IPS DF 6.9 (cell line): ENCODE data around the gene C15orf40.

Source experiments
- DNase-seq: peaks from one replicate; pipeline ENCODE4 v3.0.0-alpha.2; 2013; ENCODE audit warnings: low read depth, low spot score
- H3K27ac ChIP-seq: one replicate; pipeline ENCODE4 v1.5.1; 2013; ENCODE audit warnings: low read length, control low read depth
- H3K27me3 ChIP-seq: 2 replicates; pipeline ENCODE4 v1.6.1; 2013; ENCODE audit warnings: mild to moderate bottlenecking, low read length; ENCODE audit not compliant: control insufficient read depth, insufficient read depth
- H3K36me3 ChIP-seq: 2 replicates; pipeline ENCODE4 v1.6.1; 2013; ENCODE audit warnings: low read length; ENCODE audit not compliant: control insufficient read depth, insufficient read depth
- H3K4me1 ChIP-seq: 2 replicates; pipeline ENCODE4 v1.6.1; 2013; ENCODE audit warnings: low read length; ENCODE audit not compliant: control insufficient read depth, insufficient read depth
- H3K4me3 ChIP-seq: 2 replicates; pipeline ENCODE4 v1.5.1; 2013; ENCODE audit warnings: mild to moderate bottlenecking, low read length
- H3K9me3 ChIP-seq: 2 replicates; pipeline ENCODE4 v1.6.1; 2013; ENCODE audit warnings: low read length, inconsistent platforms; ENCODE audit not compliant: control insufficient read depth, insufficient read depth
- WGBS: extraction: QIAGEN DNeasy Blood & Tissue Kit; methylation state at CpG from one replicate; pipeline ENCODE4 v1.1.7; 2013; ENCODE audit warnings: mixed read lengths, missing lambda C conversion rate; ENCODE audit not compliant: insufficient read length, insufficient coverage; 5-methylcytosine and 5-hydroxymethylcytosine counted together

The C15orf40 gene

DNA sequence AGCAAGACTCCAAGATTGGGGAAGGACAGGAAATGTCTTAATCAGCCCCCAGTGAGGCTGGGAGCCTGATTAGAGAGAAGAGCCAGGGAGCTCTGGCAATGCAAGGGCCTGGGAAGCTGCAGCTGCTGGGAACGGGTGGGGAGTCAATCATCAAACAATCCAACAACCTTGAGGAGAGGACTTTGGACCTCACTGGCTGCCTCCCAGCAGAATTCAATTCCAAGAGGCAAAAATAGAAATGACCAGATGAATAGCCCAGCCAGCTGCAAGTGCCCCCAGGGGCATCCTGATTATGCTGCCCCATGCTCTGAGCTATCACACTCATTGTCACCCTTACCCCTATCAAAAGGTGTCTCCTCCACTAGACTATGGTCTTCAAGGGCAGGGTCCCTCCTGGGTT lies 52.8 kb downstream of the C15orf40 start:
- no peak overlapping the region for H3K27ac ChIP-seq
- no peaks in the 10 kb centered on the region for H3K4me1 ChIP-seq
- no peaks in the 10 kb centered on the region for H3K27me3 ChIP-seq
- no peaks in the 10 kb centered on the region for H3K9me3 ChIP-seq
- H3K4me3 ChIP-seq, result no peak overlapping the region
- no peak for DNase-seq
- H3K36me3 ChIP-seq, result no peaks in the 10 kb centered on the region
- no CpG with 5 or more reads among the region's 1 CpG for WGBS

DNA sequence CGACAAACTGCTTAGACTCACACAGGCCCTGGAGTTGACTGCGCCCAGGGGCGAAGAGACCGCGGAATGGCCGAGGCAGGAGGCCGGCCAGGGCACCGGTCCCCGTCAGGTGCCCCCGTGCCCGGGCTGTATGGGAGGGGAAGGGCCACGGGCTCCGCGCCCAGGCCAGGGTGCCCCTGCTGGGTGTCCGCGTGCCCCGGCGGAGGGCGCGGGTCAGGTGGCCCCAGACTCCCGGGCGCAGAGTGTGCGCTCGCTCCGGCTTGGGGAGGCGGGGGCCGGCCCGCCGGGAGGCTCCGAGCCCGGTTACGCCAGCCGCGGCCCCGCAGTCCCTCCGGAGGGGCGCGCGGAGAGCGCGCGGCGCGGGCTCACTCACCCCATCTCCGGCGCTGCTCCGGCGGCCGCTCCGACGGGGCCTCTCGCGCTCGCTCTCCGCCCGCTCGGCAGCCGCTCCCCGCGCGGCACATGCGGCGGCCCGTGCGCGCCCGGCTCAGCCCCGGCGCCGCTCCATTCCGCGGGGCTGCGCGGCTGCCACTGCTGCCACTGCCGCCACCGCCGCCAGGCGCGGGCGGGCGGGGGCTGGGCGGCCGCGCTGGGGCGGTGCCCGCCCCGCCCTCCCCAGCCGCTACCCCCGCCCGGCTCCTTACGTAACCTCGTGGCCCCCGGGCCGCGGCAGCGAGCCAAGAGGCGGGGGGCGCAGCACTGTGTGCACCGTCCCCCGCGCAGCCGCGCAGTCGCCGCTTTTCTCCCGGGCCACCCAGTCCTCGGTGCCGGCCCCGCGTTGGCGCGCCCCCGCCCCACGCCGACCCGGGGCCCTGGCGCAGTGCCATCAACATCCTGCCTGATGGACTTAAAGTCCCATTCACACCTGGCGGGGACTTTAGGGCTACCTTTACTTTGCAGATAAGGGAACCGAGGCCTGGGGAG lies 59.0 kb downstream of the C15orf40 start, which contains the start of gene HOMER2:
TSS of gene HOMER2 (minus strand) at position 563 of the 924 bp plus-strand sequence. CDS start at position 378, 185 bp downstream.
- WGBS, result no CpG with 5 or more reads among the region's 119 CpGs
- Histone ChIP-seq H3K27me3 (peaks cover 6% of the 10 kb centered on the region; the same call in 1 of the 2 replicates), H3K4me3 (peak within 1 kb of the TSS; percentile 90; the same call in 1 of the 2 replicates), H3K36me3 (no peaks in the 10 kb centered on the region; the same call in 1 of the 2 replicates), H3K9me3 (no peaks in the 10 kb centered on the region), H3K4me1 (no peaks in the 10 kb centered on the region), H3K27ac (no peak within 1 kb of the TSS)
- DNase-seq, result no peak

GRCh38 chr15:82951472-82952157 lies 59.8 kb downstream of the C15orf40 start:
- Histone ChIP-seq H3K27me3 (peaks cover 6% of the 10 kb centered on the region; the same call in 1 of the 2 replicates), H3K27ac (no peak overlapping the region), H3K4me3 (peak overlapping the region; percentile 90; the same call in 1 of the 2 replicates), H3K36me3 (no peaks in the 10 kb centered on the region; the same call in 1 of the 2 replicates), H3K4me1 (no peaks in the 10 kb centered on the region), H3K9me3 (no peaks in the 10 kb centered on the region)
- DNase-seq, result no peak
- WGBS, result no CpG with 5 or more reads among the region's 13 CpGs

DNA sequence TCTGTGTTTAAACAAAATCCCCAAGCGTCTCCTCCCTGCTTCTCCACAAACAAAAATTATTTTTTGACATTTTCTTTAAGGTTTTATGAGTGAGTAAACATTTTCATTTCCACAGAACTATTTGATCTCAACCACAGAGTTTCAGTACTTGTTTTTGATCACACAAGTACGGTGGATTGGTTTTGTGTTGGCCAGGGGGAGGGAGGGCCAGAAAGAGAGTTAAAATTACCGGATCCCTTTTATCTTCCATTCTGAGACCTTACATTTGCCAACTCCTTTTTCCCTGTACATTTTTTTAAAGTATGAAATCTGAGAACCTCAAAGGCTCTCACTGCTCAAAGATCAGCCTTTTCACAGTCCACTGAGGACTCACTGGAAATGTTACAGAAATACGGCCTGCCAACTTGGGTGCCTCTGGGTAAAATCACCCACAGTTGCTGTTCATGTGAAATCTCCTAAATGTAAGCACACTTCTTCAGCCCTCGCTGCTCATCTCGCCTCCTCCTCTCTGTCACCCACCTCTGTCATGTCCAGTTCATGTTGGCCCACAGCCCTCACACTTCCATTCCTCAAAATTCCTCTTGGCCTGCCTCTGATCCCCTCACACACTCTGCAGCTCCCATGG lies 60.6 kb downstream of the C15orf40 start:
- Histone ChIP-seq H3K27me3 (peaks cover 6% of the 10 kb centered on the region; the same call in 1 of the 2 replicates), H3K4me3 (no peak overlapping the region), H3K36me3 (no peaks in the 10 kb centered on the region; the same call in 1 of the 2 replicates), H3K9me3 (no peaks in the 10 kb centered on the region), H3K4me1 (no peaks in the 10 kb centered on the region), H3K27ac (no peak overlapping the region)
- DNase-seq, result no peak
- WGBS, result no CpG with 5 or more reads among the region's 6 CpGs

- Histone ChIP-seq H3K27me3 (peaks cover 6% of the 10 kb centered on the region; the same call in 1 of the 2 replicates), H3K4me3 (no peak overlapping the region)
Measured at GRCh38 chr15:82950295-82950694, 61.1 kb downstream of the C15orf40 start.

DNA sequence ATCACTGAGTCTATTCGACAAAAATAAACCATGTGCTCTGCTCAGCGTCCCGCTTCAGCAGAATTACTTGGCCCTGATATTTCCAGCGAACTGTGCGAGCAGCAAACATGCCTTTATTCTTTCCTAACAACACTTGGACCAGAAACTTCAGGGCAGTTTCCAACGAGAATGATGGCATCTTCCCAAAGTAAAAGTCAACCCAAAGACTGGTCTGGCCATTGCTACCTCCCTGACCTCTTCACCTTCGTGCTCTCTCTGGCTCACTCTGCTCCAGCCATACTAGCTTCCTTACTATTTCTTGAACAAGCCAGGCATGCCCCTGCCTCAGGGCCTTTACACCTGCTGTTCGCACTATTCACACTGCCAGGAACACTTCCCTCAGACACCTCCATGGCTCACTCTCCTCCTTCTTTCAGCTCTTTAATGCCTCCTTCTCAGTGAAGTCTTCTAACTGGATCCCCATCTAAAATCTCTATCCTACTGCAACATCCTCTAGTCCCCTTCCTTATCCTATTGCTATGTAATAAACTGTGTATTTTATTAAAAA lies 65.2 kb downstream of the C15orf40 start:
- no peaks in the 10 kb centered on the region; the same call in 1 of the 2 replicates for H3K36me3 ChIP-seq
- no peak overlapping the region for H3K27ac ChIP-seq
- DNase-seq, result no peak
- peaks cover 4% of the 10 kb centered on the region; the same call in 1 of the 2 replicates for H3K27me3 ChIP-seq
- no peaks in the 10 kb centered on the region for H3K4me1 ChIP-seq
- no peak overlapping the region for H3K4me3 ChIP-seq
- H3K9me3 ChIP-seq, result no peaks in the 10 kb centered on the region
- WGBS, result no CpG with 5 or more reads among the region's 8 CpGs

More at GRCh38 chr15:82950295-82950694, 61.1 kb downstream of the C15orf40 start:
- Histone ChIP-seq H3K9me3 (no peaks in the 10 kb centered on the region), H3K27ac (no peak overlapping the region), H3K4me1 (no peaks in the 10 kb centered on the region), H3K36me3 (no peaks in the 10 kb centered on the region; the same call in 1 of the 2 replicates)
- DNase-seq, result no peak
- no CpG with 5 or more reads among the region's 5 CpGs for WGBS

GRCh38 chr15:82945326-82945725 lies 66.1 kb downstream of the C15orf40 start:
- Histone ChIP-seq H3K27me3 (no peaks in the 10 kb centered on the region), H3K4me1 (no peaks in the 10 kb centered on the region), H3K9me3 (no peaks in the 10 kb centered on the region), H3K36me3 (no peaks in the 10 kb centered on the region), H3K27ac (no peak overlapping the region), H3K4me3 (no peak overlapping the region)
- no peak for DNase-seq
- no CpG with 5 or more reads among the region's 5 CpGs for WGBS

DNA sequence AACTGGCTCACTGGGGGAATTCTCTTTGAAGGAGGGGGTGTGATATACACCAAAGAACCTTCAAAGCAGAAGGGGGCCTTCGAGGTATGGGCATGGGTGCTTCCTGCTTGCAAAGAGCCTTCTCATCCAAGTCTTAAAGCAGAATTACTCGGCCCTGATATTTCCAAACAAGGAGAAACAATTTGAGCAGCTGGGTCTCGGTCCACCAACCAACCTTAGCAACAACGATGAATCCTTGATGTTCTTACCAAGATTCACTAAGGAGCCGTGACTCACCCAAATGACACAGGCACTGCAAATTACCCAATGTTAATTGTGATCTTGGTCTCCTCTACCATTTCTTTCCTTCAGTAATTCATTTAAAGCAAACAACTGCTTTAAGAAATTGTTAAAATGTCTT lies 66.6 kb downstream of the C15orf40 start:
- DNase-seq, result no peak
- H3K9me3 ChIP-seq, result no peaks in the 10 kb centered on the region
- no peak overlapping the region for H3K4me3 ChIP-seq
- no peaks in the 10 kb centered on the region for H3K36me3 ChIP-seq
- no peaks in the 10 kb centered on the region for H3K4me1 ChIP-seq
- H3K27me3 ChIP-seq, result no peaks in the 10 kb centered on the region
- no peak overlapping the region for H3K27ac ChIP-seq
- no CpG with 5 or more reads among the region's 5 CpGs for WGBS

- H3K27me3 ChIP-seq, result no peaks in the 10 kb centered on the region
- H3K36me3 ChIP-seq, result no peaks in the 10 kb centered on the region
- H3K27ac ChIP-seq, result no peak overlapping the region
- no peak overlapping the region for H3K4me3 ChIP-seq
- WGBS, result no CpG with 5 or more reads among the region's 5 CpGs
- no peaks in the 10 kb centered on the region for H3K4me1 ChIP-seq
- H3K9me3 ChIP-seq, result no peaks in the 10 kb centered on the region
- DNase-seq, result no peak
Measured at GRCh38 chr15:82944056-82944455, 67.4 kb downstream of the C15orf40 start.

DNA sequence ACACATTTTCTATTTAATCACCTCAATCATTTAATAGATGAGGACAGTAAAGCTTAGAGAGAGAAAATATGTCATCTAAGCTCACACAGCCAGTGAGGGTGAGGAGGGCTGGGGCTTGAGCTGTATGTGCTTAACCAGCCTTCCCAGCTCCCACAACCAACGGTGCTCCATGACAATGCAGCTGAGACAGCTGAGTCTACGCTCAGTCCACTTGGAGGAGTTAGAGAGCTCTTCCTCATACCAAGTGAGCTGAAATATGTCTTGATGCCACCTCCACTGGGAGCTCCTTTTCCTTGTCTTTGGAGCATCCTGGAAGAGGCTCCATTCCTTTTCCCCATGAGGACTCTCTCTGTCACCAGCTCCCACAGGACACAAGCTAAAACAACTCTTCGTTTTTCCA lies 68.3 kb downstream of the C15orf40 start:
- H3K27me3 ChIP-seq, result no peaks in the 10 kb centered on the region
- no peaks in the 10 kb centered on the region for H3K4me1 ChIP-seq
- H3K9me3 ChIP-seq, result no peaks in the 10 kb centered on the region
- H3K27ac ChIP-seq, result no peak overlapping the region
- H3K36me3 ChIP-seq, result no peaks in the 10 kb centered on the region
- 100% methylated on average over 1 of the region's 3 CpGs for WGBS
- no peak overlapping the region for H3K4me3 ChIP-seq
- DNase-seq, result no peak
